Stimulated activated memory B cell treated with anti-CD40 and anti-IgM and Interleukin-4, amounts not matched to agents 10 μg/mL and 1 μg/mL and 100 μg/mL, for 72 hours (primary cell): Measurements from ENCODE around the gene NUDT16.
"Not testable (repeated sequence)": the region's sequence is repeated elsewhere in the genome, so short reads cannot be mapped to it uniquely, and the experiment has no call there.

Source experiments
- ATAC-seq: fragments of 150-1000 bp; cut with Tn5 transposase; 2 replicates; pipeline ENCODE4 v1.10.0; 2021
- H3K27ac Mint-ChIP-seq: one replicate; pipeline ENCODE4 v1.8.0; 2022; ENCODE audit warnings: mild to moderate bottlenecking, mixed read lengths
- H3K27me3 Mint-ChIP-seq: one replicate; pipeline ENCODE4 v1.8.0; 2022; ENCODE audit warnings: mixed read lengths
- H3K36me3 Mint-ChIP-seq: one replicate; pipeline ENCODE4 v1.8.0; 2022; ENCODE audit warnings: mixed read lengths
- H3K4me1 Mint-ChIP-seq: one replicate; pipeline ENCODE4 v1.8.0; 2022; ENCODE audit warnings: mixed read lengths
- H3K4me3 Mint-ChIP-seq: one replicate; pipeline ENCODE4 v1.8.0; 2022; ENCODE audit warnings: mild to moderate bottlenecking, moderate library complexity, mixed read lengths
- H3K9me3 Mint-ChIP-seq: one replicate; pipeline ENCODE4 v1.8.0; 2022; ENCODE audit warnings: mixed read lengths

The NUDT16 gene

DNA sequence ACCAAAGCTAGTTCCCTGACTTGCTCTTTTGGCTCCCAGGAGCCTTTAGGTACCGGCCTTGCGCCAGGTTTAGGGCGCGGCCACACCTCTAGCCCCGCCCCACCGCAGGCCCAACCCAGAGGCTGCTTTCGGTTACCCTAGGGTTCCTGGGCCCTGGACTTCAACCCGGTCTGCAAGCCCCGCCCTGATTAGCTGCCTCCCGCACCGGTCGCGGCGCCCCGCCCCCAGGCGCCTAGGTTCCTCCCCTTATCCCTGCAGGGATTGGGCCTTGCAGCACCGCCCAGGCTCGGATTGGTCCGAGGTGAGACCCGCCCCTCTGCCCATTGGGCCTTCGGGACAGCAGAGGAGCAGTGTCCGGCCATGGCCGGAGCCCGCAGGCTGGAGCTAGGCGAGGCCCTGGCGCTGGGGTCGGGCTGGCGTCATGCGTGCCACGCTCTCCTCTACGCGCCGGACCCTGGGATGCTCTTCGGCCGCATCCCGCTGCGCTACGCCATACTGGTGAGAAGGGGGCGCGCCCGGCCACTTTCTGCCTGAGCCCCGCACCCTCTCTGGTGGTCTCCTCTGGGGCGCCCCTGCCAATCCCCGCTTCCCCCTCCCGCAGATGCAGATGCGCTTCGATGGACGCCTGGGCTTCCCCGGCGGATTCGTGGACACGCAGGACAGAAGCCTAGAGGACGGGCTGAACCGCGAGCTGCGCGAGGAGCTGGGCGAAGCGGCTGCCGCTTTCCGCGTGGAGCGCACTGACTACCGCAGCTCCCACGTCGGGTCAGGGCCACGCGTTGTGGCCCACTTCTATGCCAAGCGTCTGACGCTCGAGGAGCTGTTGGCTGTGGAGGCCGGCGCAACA lies at the start of gene NUDT16:
NUDT16 (plus strand) TSS at position 330 of the 847 bp plus-strand sequence; CDS start at position 361, 31 bp downstream.
- H3K4me1 Mint-ChIP-seq, result peaks cover 44% of the 10 kb centered on the region
- peak within 1 kb of the TSS; percentile 95 for H3K4me3 Mint-ChIP-seq
- peak; percentile 100 for ATAC-seq
- peaks cover 18% of the 10 kb centered on the region for H3K36me3 Mint-ChIP-seq
- H3K9me3 Mint-ChIP-seq, result no peaks in the 10 kb centered on the region
- no peaks in the 10 kb centered on the region for H3K27me3 Mint-ChIP-seq
- H3K27ac Mint-ChIP-seq, result peak within 1 kb of the TSS; percentile 90

DNA sequence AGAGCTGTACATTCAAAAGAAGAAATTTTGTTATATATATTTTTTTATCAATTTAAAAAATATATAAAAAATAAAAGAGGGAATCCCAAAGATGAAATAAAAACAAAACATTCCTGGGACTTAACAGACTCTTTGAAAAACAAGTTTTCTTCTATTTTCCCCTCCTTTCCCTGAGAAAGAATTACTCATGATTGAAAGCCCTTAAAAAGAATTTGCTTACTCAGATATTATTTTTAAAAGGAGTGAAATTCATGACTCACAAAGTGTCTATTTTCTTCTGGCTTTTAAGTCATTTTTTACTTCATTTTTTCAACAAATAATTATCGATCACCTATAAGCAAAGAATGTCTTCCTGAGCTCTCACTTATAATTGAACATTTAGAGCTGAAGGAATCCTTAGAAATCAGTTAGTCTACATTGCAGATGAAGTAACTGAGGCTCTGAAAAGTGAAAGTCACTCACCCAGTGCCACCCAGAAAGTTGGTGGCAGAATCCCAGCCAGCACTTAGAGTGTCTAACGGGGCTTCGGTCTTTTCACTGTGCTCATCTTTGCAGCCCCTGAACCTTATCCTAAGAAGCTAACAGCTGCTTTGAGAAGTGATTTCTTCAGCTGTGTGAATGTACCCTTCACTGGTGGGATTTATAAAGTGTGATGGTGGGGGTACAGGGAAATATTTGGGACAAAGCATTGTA lies 42.5 kb upstream of the NUDT16 start:
- no peaks in the 10 kb centered on the region for H3K27me3 Mint-ChIP-seq
- no peak overlapping the region for H3K27ac Mint-ChIP-seq
- H3K4me1 Mint-ChIP-seq, result no peaks in the 10 kb centered on the region
- peaks cover 3% of the 10 kb centered on the region for H3K36me3 Mint-ChIP-seq
- no peak for ATAC-seq
- H3K4me3 Mint-ChIP-seq, result no peak overlapping the region
- H3K9me3 Mint-ChIP-seq, result peaks cover 5% of the 10 kb centered on the region

DNA sequence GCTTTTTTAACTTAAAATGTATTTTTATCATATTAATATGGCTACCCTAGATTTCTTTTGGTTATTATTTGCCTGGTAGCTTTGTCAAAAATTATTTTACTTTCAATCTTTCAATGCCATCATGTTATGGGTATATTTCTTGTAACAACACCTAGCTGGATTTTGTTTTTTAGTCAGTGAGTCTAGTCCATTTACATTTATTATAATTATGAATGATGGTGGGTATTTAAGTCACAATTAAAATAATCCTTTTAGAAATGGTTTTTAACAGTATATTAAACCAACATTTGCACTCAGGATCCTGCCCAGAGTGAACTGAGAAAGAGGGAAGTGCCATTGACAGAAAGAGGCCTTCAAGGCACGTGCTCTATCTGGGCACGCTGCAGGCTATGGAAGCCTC lies 39.8 kb upstream of the NUDT16 start:
- no peaks in the 10 kb centered on the region for H3K27me3 Mint-ChIP-seq
- H3K9me3 Mint-ChIP-seq, result peaks cover 8% of the 10 kb centered on the region
- no peak overlapping the region for H3K4me3 Mint-ChIP-seq
- H3K27ac Mint-ChIP-seq, result no peak overlapping the region
- no peak for ATAC-seq
- no peaks in the 10 kb centered on the region for H3K4me1 Mint-ChIP-seq
- H3K36me3 Mint-ChIP-seq, result peaks cover 5% of the 10 kb centered on the region

- Mint-ChIP-seq H3K4me3 (no peak overlapping the region), H3K9me3 (peaks cover 3% of the 10 kb centered on the region), H3K27ac (no peak overlapping the region), H3K4me1 (peaks cover 12% of the 10 kb centered on the region), H3K27me3 (no peaks in the 10 kb centered on the region), H3K36me3 (peaks cover 4% of the 10 kb centered on the region)
- no peak for ATAC-seq
These were observed 32.7 kb upstream of the NUDT16 start for GRCh38 chr3:131348911-131349310.

DNA sequence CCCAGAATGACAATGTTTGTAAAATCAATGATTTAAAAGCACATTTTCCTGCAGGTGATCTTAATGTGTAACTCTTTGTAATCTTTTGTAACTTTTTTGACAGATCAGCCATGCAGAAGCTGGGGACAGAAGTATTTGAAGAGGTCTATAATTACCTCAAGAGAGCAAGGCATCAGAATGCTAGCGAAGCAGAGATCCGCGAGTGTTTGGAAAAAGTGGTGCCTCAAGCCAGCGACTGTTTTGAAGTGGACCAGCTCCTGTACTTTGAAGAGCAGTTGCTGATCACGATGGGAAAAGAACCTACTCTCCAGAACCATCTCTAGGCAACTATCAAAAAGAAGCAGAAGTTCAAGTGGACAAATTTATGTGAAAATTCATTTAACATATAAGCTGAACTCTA lies 32.1 kb upstream of the NUDT16 start:
- Mint-ChIP-seq H3K36me3 (no peaks in the 10 kb centered on the region), H3K27ac (no peak overlapping the region), H3K27me3 (no peaks in the 10 kb centered on the region), H3K9me3 (no peaks in the 10 kb centered on the region), H3K4me3 (no peak overlapping the region), H3K4me1 (peaks cover 14% of the 10 kb centered on the region)
- no peak for ATAC-seq

DNA sequence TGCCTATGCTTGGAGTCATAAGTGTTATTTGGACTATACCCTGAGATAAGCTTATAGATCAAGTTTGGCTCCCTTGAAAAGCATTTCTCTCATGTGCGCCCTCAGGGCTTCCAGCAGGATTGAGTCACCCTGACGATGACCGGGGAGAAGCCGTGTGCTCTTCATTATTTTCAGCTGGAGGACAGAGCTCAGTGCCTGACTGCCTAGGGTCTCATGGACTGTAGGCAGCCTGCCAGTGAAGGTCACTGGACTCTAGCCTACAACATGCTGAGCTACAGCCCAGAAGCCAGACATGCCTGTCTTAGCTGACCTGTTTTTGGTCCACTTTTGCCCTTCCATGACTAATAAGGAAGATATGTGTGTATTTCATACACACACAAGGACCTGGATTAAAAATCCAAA lies 31.6 kb upstream of the NUDT16 start:
- Mint-ChIP-seq H3K4me3 (no peak overlapping the region), H3K36me3 (no peaks in the 10 kb centered on the region), H3K4me1 (peaks cover 14% of the 10 kb centered on the region), H3K27me3 (no peaks in the 10 kb centered on the region), H3K9me3 (no peaks in the 10 kb centered on the region), H3K27ac (no peak overlapping the region)
- ATAC-seq, result no peak

GRCh38 chr3:131350506-131350905 lies 31.1 kb upstream of the NUDT16 start:
- Mint-ChIP-seq H3K27ac (no peak overlapping the region), H3K36me3 (no peaks in the 10 kb centered on the region), H3K4me3 (no peak overlapping the region), H3K27me3 (no peaks in the 10 kb centered on the region), H3K9me3 (no peaks in the 10 kb centered on the region), H3K4me1 (peaks cover 14% of the 10 kb centered on the region)
- no peak for ATAC-seq

- Mint-ChIP-seq H3K9me3 (no peaks in the 10 kb centered on the region), H3K4me1 (peaks cover 14% of the 10 kb centered on the region), H3K27me3 (peaks cover 8% of the 10 kb centered on the region), H3K27ac (peak overlapping the region; percentile 7), H3K36me3 (peaks cover 5% of the 10 kb centered on the region), H3K4me3 (no peak overlapping the region)
- no peak for ATAC-seq
These were observed 28.3 kb upstream of the NUDT16 start for GRCh38 chr3:131353016-131353877.

- Mint-ChIP-seq H3K4me1 (peaks cover 14% of the 10 kb centered on the region), H3K27me3 (peaks cover 8% of the 10 kb centered on the region), H3K36me3 (peaks cover 5% of the 10 kb centered on the region), H3K9me3 (no peaks in the 10 kb centered on the region), H3K27ac (peak overlapping the region; percentile 7), H3K4me3 (no peak overlapping the region)
- ATAC-seq, result no peak
These were observed 27.6 kb upstream of the NUDT16 start for GRCh38 chr3:131353986-131354385.

DNA sequence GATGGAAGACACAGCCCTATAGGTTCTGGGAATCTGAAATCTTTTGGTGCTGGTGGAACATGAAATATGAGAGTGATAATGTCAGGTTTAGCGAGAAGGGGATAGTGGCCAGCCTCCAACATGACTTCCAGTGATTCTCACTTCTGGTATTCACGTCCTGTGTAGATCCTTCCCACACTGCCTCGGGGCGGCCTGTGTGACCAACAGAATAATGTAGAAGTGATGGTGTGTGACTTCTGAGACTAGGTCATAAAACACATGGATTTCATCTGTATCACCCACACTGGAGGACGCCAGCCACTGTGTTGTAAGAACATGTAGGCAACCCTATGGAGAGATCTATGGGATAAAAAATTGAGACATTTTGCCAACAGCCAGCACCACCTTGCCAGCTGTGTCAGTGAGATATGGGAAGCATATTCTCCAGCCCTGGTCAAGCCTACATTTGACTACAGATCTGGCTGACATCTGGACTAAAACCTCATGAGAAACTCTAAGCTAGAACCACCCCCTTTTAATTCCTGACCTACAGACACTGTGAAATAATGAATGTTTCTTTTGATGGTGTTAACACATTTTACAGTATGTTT lies 25.5 kb upstream of the NUDT16 start:
- Mint-ChIP-seq H3K27ac (no peak overlapping the region), H3K36me3 (peaks cover 5% of the 10 kb centered on the region), H3K4me3 (no peak overlapping the region), H3K27me3 (peaks cover 21% of the 10 kb centered on the region), H3K9me3 (no peaks in the 10 kb centered on the region), H3K4me1 (peaks cover 17% of the 10 kb centered on the region)
- ATAC-seq, result no peak

- ATAC-seq, result no peak
- peaks cover 5% of the 10 kb centered on the region for H3K36me3 Mint-ChIP-seq
- peaks cover 33% of the 10 kb centered on the region for H3K27me3 Mint-ChIP-seq
- no peak overlapping the region for H3K4me3 Mint-ChIP-seq
- peaks cover 29% of the 10 kb centered on the region for H3K4me1 Mint-ChIP-seq
- H3K27ac Mint-ChIP-seq, result no peak overlapping the region
- H3K9me3 Mint-ChIP-seq, result no peaks in the 10 kb centered on the region
These were observed 24.3 kb upstream of the NUDT16 start for GRCh38 chr3:131357275-131357674.

DNA sequence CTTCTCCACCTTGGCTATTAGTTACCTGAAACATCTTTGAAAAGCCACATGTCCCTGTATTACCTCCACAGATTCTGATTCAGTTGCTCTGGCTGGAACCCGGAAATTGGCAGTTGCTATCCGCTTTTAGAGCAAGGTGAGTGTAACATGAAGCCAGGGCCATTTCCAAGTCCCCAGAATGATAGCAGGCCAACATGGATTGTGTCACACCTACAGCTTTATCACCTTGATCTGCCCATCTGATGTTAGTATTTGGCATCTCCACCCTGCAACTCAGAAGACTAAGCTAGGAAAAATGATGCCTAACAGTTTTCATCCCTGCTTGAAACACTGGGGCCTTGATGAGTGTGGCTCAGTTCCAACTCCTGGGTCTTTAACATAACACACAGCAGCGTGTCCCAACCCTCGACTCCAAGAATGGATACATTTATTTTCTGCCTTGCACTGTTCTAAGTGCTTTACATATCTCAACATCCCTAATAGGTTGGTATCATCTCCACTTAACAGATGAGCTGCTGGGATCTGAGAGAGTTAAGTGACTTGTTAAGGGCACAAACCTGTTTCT lies 21.3 kb upstream of the NUDT16 start:
- H3K4me1 Mint-ChIP-seq, result peaks cover 19% of the 10 kb centered on the region
- peaks cover 42% of the 10 kb centered on the region for H3K27me3 Mint-ChIP-seq
- H3K4me3 Mint-ChIP-seq, result no peak overlapping the region
- no peaks in the 10 kb centered on the region for H3K9me3 Mint-ChIP-seq
- ATAC-seq, result no peak
- peaks cover 5% of the 10 kb centered on the region for H3K36me3 Mint-ChIP-seq
- no peak overlapping the region for H3K27ac Mint-ChIP-seq

GRCh38 chr3:131361066-131361463 lies 20.5 kb upstream of the NUDT16 start:
- H3K9me3 Mint-ChIP-seq, H3K36me3 Mint-ChIP-seq, ATAC-seq: not testable (repeated sequence)
- Mint-ChIP-seq H3K27me3 (peaks cover 42% of the 10 kb centered on the region), H3K4me3 (peak overlapping the region; percentile 84), H3K27ac (peak overlapping the region; percentile 64), H3K4me1 (peaks cover 19% of the 10 kb centered on the region)

- peaks cover 36% of the 10 kb centered on the region for H3K27me3 Mint-ChIP-seq
- peak overlapping the region; percentile 84 for H3K4me3 Mint-ChIP-seq
- ATAC-seq, result peak; percentile 88
- H3K36me3 Mint-ChIP-seq, result peaks cover 1% of the 10 kb centered on the region
- peaks cover 19% of the 10 kb centered on the region for H3K4me1 Mint-ChIP-seq
- peak overlapping the region; percentile 64 for H3K27ac Mint-ChIP-seq
- H3K9me3 Mint-ChIP-seq, result no peaks in the 10 kb centered on the region
These were observed 19.8 kb upstream of the NUDT16 start for GRCh38 chr3:131361464-131362421.
